ENCODE measurements around the gene SEC14L2. TPM values are rescaled to one million over a fixed set of nuclear protein-coding genes. Genes with fewer than 3 reads are reported as not detected.

SEC14L2 gene
- polyA plus RNA-seq, 1 experiment = 15.8 TPM

DNA sequence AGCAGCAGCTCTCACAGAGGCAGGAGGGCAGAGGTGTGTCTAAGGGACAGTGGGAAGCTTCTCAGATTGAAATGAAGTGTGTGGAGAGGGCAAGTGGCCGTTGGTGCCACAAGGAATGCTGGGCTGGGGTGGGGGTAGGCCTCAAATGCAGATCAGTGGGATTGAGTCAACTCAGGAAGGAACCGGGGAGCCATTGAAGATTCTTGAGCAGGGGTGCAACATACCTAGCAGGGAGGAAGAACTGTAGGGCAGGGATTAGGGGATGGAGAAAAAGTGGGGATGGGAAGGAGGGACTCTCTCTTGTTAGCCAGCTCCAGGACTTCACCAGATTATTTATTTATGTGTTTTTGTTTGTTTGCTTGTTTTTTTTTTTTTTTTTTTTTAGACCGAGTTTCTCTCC is 2.9 kb upstream of the SEC14L2 start:
- H3K27me3 ChIP-seq (ENCODE audit: control insufficient read depth, insufficient read depth, low read length) = no peaks in the 10 kb centered on the region
- no peak overlapping the region for H3K4me3 ChIP-seq (ENCODE audit: low read depth, low read length)
- peaks cover 3% of the 10 kb centered on the region for H3K9me3 ChIP-seq (ENCODE audit: control insufficient read depth, insufficient read depth, low read length)
- no peak for DNase-seq (ENCODE audit: low read depth, low spot score)
- no peak overlapping the region for H3K27ac ChIP-seq (ENCODE audit: low read depth, low read length)
- ChIA-PET POLR2A (interaction anchor here (0.7 kb wide), 1 partner anchor 841 kb away, joined by 12 read pairs; the partner anchor contains the start of gene THOC5), CTCF (interaction anchor here (0.7 kb wide), 1 partner anchor 10 kb away, joined by 4 read pairs; no protein-coding TSS in a partner anchor)
- TF ChIP-seq, protein P1, sequence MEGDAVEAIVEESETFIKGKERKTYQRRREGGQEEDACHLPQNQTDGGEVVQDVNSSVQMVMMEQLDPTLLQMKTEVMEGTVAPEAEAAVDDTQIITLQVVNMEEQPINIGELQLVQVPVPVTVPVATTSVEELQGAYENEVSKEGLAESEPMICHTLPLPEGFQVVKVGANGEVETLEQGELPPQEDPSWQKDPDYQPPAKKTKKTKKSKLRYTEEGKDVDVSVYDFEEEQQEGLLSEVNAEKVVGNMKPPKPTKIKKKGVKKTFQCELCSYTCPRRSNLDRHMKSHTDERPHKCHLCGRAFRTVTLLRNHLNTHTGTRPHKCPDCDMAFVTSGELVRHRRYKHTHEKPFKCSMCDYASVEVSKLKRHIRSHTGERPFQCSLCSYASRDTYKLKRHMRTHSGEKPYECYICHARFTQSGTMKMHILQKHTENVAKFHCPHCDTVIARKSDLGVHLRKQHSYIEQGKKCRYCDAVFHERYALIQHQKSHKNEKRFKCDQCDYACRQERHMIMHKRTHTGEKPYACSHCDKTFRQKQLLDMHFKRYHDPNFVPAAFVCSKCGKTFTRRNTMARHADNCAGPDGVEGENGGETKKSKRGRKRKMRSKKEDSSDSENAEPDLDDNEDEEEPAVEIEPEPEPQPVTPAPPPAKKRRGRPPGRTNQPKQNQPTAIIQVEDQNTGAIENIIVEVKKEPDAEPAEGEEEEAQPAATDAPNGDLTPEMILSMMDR (IDR thresholded peaks at IDR 0.05; ENCODE audit: low read depth, low read length) = no peak

DNA sequence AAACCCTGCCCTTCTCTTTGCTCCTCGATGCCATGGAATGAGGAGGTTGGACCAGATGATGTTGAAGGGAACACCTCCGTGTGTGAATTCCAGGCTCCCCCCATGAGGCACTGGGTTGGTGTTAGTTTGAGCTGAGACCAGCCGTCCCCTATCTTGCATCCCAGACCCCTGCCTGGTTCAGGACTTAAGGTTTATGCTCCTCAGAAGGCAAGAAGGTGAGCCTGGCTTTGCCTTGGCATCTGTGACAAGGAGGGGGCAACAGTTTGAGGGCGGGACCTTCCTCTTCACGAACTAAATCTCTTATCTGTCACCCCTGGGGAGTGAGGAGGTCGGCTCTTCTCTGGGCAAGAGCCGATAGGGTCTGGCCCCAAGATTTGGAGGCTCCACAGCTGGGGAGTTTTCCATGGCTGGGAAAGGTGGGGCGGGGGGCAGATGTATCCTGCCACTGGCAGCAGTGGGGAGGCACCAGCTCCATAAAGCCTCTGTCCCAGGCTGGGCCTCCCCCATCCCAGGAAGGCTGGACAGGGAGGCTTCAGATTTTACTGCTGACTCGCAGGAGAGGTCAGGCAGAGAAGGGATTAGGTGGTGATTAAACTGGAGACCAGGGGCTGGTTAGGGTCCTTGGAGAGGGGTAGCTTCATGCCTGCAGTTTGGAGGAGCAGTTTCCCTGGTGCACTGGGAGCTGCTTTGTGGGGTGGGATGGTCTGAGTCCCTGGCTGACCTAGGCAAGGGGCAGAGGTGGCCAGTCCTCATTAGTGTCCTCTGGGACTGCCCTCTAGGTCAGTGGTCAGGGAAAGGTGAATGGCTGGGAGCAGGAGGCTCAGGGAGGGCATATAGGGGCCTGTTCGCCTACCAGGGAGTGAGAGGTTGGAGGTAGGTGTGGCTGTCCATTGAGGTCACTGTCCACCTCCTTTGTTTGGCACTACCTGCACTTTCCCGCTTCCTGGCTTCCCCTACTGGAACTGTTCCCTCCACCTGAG is 1.1 kb downstream of the SEC14L2 start:
- POLR2A ChIA-PET = interaction anchor here (0.5 to 2.8 kb wide), 3 partner anchors 16 to 71 kb away, joined by 3 to 18 read pairs (median 3); partner anchors contain the start of gene TBC1D10A

DNA sequence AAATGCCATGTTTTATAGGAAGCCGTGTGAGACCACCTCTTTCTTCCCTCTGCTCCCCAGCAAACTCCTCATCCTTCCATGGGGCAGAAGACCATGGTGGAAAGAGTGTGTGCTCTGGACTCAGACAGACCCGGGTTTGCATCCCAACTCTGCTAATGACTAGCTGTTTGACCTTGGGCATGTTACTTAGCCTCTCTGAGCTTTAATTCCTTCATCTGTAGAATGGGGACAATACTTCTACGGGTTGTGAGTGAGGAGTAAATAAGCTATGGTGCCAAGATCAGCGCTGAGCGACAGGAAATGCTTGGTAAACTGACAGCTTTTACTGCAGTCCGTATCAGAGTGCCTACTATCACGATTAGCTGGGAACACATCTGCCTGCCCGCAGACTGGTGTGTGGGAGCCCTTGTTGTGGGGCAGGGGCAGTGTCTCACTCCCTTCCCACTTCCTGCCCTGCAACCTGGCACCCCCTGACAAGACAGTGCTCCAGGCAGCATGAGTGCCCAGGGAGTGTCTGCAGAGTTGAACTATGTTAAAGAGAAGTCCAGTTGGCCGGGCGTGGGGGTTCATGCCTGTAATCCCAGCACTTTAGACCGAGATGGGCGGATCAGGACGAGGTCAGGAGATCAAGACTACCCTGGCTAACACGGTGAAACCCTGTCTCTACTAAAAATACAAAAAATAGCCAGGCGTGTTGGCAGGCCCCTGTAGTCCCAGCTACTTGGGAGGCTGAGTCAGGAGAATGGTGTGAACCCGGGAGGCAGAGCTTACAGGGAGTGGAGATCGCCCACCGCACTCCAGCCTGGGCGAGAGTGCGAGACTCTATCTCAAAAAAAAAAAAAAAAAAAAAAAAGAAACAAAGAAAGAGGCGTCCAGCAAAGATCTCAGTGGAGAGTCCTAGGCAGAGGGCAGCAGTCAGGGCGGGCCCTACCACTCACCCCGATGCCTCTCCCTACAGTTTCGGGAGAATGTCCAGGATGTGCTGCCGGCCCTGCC is 2.2 kb downstream of the SEC14L2 start:
- TF ChIP-seq, protein P1 (IDR thresholded peaks at IDR 0.05; ENCODE audit: low read depth, low read length) = no peak
- Histone ChIP-seq H3K27me3 (ENCODE audit: control insufficient read depth, insufficient read depth, low read length) (no peaks in the 10 kb centered on the region), H3K27ac (ENCODE audit: low read depth, low read length) (no peak overlapping the region), H3K4me3 (ENCODE audit: low read depth, low read length) (peak overlapping the region; percentile 82), H3K9me3 (ENCODE audit: control insufficient read depth, insufficient read depth, low read length) (no peaks in the 10 kb centered on the region; the same call in 1 of the 2 replicates)
- no peak for DNase-seq (ENCODE audit: low read depth, low spot score)
- CTCF ChIA-PET = interaction anchor here (0.7 to 3.5 kb wide), 3 partner anchors 9 to 111 kb away, joined by 3 to 20 read pairs (median 5); partner anchors contain the start of gene RNF215
- POLR2A ChIA-PET = interaction anchor here (2.8 kb wide), 1 partner anchor 24 kb away, joined by 18 read pairs; no protein-coding TSS in a partner anchor

More for the DNA sequence above, 1.1 kb downstream of the SEC14L2 start:
- DNase-seq (ENCODE audit: low read depth, low spot score) = no peak
- Histone ChIP-seq H3K9me3 (ENCODE audit: control insufficient read depth, insufficient read depth, low read length) (no peaks in the 10 kb centered on the region; the same call in 1 of the 2 replicates), H3K4me3 (ENCODE audit: low read depth, low read length) (peak overlapping the region; percentile 82), H3K27me3 (ENCODE audit: control insufficient read depth, insufficient read depth, low read length) (no peaks in the 10 kb centered on the region), H3K27ac (ENCODE audit: low read depth, low read length) (peak overlapping the region; percentile 11)
- CTCF ChIA-PET = interaction anchor here (0.6 to 3.5 kb wide), 4 partner anchors 11 to 290 kb away, joined by 4 to 20 read pairs (median 5); partner anchors contain the start of gene RNF215
- TF ChIP-seq, protein P1 (IDR thresholded peaks at IDR 0.05; ENCODE audit: low read depth, low read length) = no peak

DNA sequence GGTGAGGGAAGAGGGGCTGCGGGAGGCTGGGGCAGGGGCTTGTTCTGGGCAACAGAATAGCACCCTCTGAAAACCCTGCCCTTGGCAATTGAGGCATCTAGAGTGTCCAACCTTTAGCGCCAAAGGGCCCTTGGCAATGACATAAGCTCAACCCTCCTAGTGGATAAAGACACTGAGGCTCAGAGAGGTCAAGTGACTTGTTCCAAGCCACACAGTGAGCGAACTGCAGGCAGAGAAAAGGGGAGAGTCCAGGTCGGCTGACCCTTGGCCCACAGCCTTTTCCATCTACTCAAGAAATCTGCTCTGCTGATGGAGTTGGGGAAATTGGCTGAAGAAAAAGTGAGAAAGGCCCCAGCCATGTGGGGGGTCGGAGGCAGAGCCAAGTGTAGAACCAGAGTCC is 2.9 kb downstream of the SEC14L2 start:
- Histone ChIP-seq H3K27me3 (ENCODE audit: control insufficient read depth, insufficient read depth, low read length) (no peaks in the 10 kb centered on the region), H3K27ac (ENCODE audit: low read depth, low read length) (no peak overlapping the region), H3K4me3 (ENCODE audit: low read depth, low read length) (no peak overlapping the region), H3K9me3 (ENCODE audit: control insufficient read depth, insufficient read depth, low read length) (no peaks in the 10 kb centered on the region; the same call in 1 of the 2 replicates)
- TF ChIP-seq, protein P1 (IDR thresholded peaks at IDR 0.05; ENCODE audit: low read depth, low read length) = no peak
- no peak for DNase-seq (ENCODE audit: low read depth, low spot score)
- CTCF ChIA-PET = no interaction called here
- POLR2A ChIA-PET = no interaction called here

Data from AG04450 (cell line).